NCI-H82 (cell line): ENCODE measurements around the gene CECR2.

ENCODE experiments used
- DNase-seq: peaks from one replicate; lab custom pipeline; 2025; lab: John Stamatoyannopoulos, UW

The CECR2 gene

GRCh38 chr22:17570851-17571631 lies 201.8 kb downstream of the CECR2 start:
- DNase-seq, result no peak

GRCh38 chr22:17575151-17575550 lies 205.9 kb downstream of the CECR2 start:
- no peak for DNase-seq

- DNase-seq, result no peak
Measured at GRCh38 chr22:17575681-17576080, 206.4 kb downstream of the CECR2 start.

GRCh38 chr22:17576470-17576869 lies 207.2 kb downstream of the CECR2 start:
- DNase-seq, result no peak

- peak; percentile 5 for DNase-seq
Measured at GRCh38 chr22:17578136-17578754, 209.0 kb downstream of the CECR2 start.

- DNase-seq, result no peak
Measured at GRCh38 chr22:17579535-17579981, 210.3 kb downstream of the CECR2 start.

- no peak for DNase-seq
Measured at GRCh38 chr22:17580441-17581031, 211.3 kb downstream of the CECR2 start.

GRCh38 chr22:17581056-17581455 lies 211.8 kb downstream of the CECR2 start:
- DNase-seq, result no peak

- no peak for DNase-seq
Measured at GRCh38 chr22:17581631-17582030, 212.4 kb downstream of the CECR2 start.

- DNase-seq, result no peak
Measured at GRCh38 chr22:17583151-17583550, 213.9 kb downstream of the CECR2 start.

- no peak for DNase-seq
Measured at GRCh38 chr22:17586831-17587440, 217.7 kb downstream of the CECR2 start.

- DNase-seq, result peak; percentile 7
Measured at GRCh38 chr22:17587629-17588028, 218.4 kb downstream of the CECR2 start.

GRCh38 chr22:17588606-17589005 lies 219.3 kb downstream of the CECR2 start:
- DNase-seq, result no peak

- DNase-seq, result no peak
Measured at GRCh38 chr22:17589810-17590375, 220.6 kb downstream of the CECR2 start.

- no peak for DNase-seq
Measured at GRCh38 chr22:17590586-17590985, 221.3 kb downstream of the CECR2 start.

GRCh38 chr22:17592201-17592600 lies 222.9 kb downstream of the CECR2 start:
- DNase-seq, result no peak

- no peak for DNase-seq
Measured at GRCh38 chr22:17596226-17596625, 227.0 kb downstream of the CECR2 start.

- DNase-seq, result no peak
Measured at GRCh38 chr22:17597217-17597616, 228.0 kb downstream of the CECR2 start.

- no peak for DNase-seq
Measured at GRCh38 chr22:17598318-17598717, 229.1 kb downstream of the CECR2 start.

- DNase-seq, result no peak
Measured at GRCh38 chr22:17601031-17601430, 231.8 kb downstream of the CECR2 start.

- no peak for DNase-seq
Measured at GRCh38 chr22:17603668-17604067, 234.4 kb downstream of the CECR2 start.

GRCh38 chr22:17606496-17606895 lies 237.2 kb downstream of the CECR2 start:
- DNase-seq, result peak; percentile 74
